Endothelial cell of umbilical vein (primary cell): ENCODE measurements around the gene ZRANB2. TPM values are rescaled to one million over a fixed set of nuclear protein-coding genes. Genes with fewer than 3 reads are reported as not detected.

ENCODE experiments used
- Bru-seq: library from RNA; stranded (reverse); fragments of 400-500 nt; gene quantifications from one replicate; lab custom pipeline; 2021; lab: Mats Ljungman, UMichigan
- BruChase-seq, 2 experiments: library from RNA; stranded (reverse); fragments of 400-500 nt; gene quantifications; one replicate each; lab custom pipeline; 2021; lab: Mats Ljungman, UMichigan
- BruUV-seq: library from RNA; stranded (reverse); fragments of 400-500 nt; replicated peaks from 2 replicates; lab custom pipeline; 2021; lab: Mats Ljungman, UMichigan
- CTCF ChIA-PET: fragments of 300-600, 350-600 bp; sonication (Branson Sonifier 250); formaldehyde crosslinking; loops from one replicate; lab custom pipeline; 2021; ENCODE audit warnings: antibody characterized with exemption, inconsistent platforms; lab: Charles Lee
- POLR2A ChIA-PET: fragments of 300-600, 350-600 bp; sonication (Branson Sonifier 250); formaldehyde crosslinking; loops from one replicate; lab custom pipeline; 2021; ENCODE audit warnings: antibody characterized with exemption, inconsistent platforms; lab: Charles Lee
- DNase-seq: peaks from one replicate; pipeline ENCODE4 v3.0.0-alpha.2; 2011; ENCODE audit warnings: low read depth, low spot score
- FAIRE-seq: peaks from 2 replicates; lab custom pipeline; 2011; peaks lifted over from hg19 to GRCh38; lab: Jason Lieb, UNC
- H2AFZ ChIP-seq: 2 replicates; pipeline ENCODE4 v1.6.0; 2012; ENCODE audit warnings: low read depth, low read length, control low read depth, inconsistent platforms
- H3K27ac ChIP-seq: 2 replicates; pipeline ENCODE4 v1.5.1; 2011; ENCODE audit warnings: low read depth, mild to moderate bottlenecking, control low read depth, low read length, moderate library complexity; ENCODE audit not compliant: insufficient read depth
- H3K27me3 ChIP-seq, 2 experiments: 2 replicates each; pipeline versions ENCODE4 v1.6.0 to v1.6.1; 2011; ENCODE audit warnings: low read length in 2 of 2, mixed read lengths in 1 of 2; ENCODE audit not compliant: control insufficient read depth in 2 of 2, insufficient read depth in 2 of 2
- H3K36me3 ChIP-seq, 2 experiments: 2 replicates in 1 of 2; 3 replicates in 1 of 2; pipeline ENCODE4 v1.5.1; 2011; ENCODE audit warnings: low read length in 2 of 2, mild to moderate bottlenecking in 1 of 2, moderate library complexity in 1 of 2; ENCODE audit not compliant: control insufficient read depth in 2 of 2, insufficient read depth in 2 of 2; ENCODE audit errors: extremely low read depth in 1 of 2
- H3K4me1 ChIP-seq: 3 replicates; pipeline ENCODE4 v1.5.1; 2011; ENCODE audit warnings: mild to moderate bottlenecking, low read length; ENCODE audit not compliant: control insufficient read depth, insufficient read depth; ENCODE audit errors: extremely low read depth
- H3K4me2 ChIP-seq: 2 replicates; pipeline ENCODE4 v1.6.1; 2011; ENCODE audit warnings: low read length, control low read depth, mixed read lengths; ENCODE audit not compliant: insufficient read depth
- H3K4me3 ChIP-seq, 3 experiments: fragments of 200-600 bp in 1 of 3; sonication (generic), shearing (Covaris generic) in 1 of 3; replicated peaks in 1 of 3; 2 replicates each; pipeline ENCODE4 v1.5.1; 2011 to 2016; ENCODE audit warnings: control low read depth in 3 of 3, low read length in 3 of 3, mild to moderate bottlenecking in 2 of 3, inconsistent platforms in 1 of 3, low read depth in 1 of 3, moderate library complexity in 1 of 3; ENCODE audit not compliant: insufficient read depth in 1 of 3
- H3K79me2 ChIP-seq: 2 replicates; pipeline ENCODE4 v1.6.0; 2012; ENCODE audit warnings: low read length, inconsistent platforms; ENCODE audit not compliant: control insufficient read depth, insufficient read depth
- H3K9ac ChIP-seq: replicated peaks from 2 replicates; pipeline ENCODE3; 2011; ENCODE audit warnings: low read length, control low read depth; ENCODE audit not compliant: insufficient read depth; ENCODE audit errors: extremely low read depth
- H3K9me1 ChIP-seq: replicated peaks from 3 replicates; pipeline ENCODE4 v1.6.0; 2011; ENCODE audit warnings: mild to moderate bottlenecking, low read length; ENCODE audit not compliant: control insufficient read depth, insufficient read depth; ENCODE audit errors: extremely low read depth
- H3K9me3 ChIP-seq: replicated peaks from 2 replicates; pipeline ENCODE4 v1.5.1; 2012; ENCODE audit warnings: low read length, inconsistent platforms; ENCODE audit not compliant: control insufficient read depth, insufficient read depth
- H4K20me1 ChIP-seq: replicated peaks from 2 replicates; pipeline ENCODE3; 2011; ENCODE audit warnings: mild to moderate bottlenecking, low read length; ENCODE audit not compliant: control insufficient read depth, insufficient read depth; ENCODE audit errors: extremely low read depth
- EZH2 ChIP-seq: IDR thresholded peaks from 2 replicates; pipeline ENCODE4 v1.6.1; 2012; ENCODE audit warnings: borderline replicate concordance, low read depth, mild to moderate bottlenecking, moderate library complexity, low read length, inconsistent platforms; ENCODE audit not compliant: severe bottlenecking
- FOS ChIP-seq: IDR thresholded peaks from 2 replicates; pipeline ENCODE4 v1.6.1; 2011; ENCODE audit warnings: mild to moderate bottlenecking, low read length, moderate library complexity, borderline replicate concordance; ENCODE audit not compliant: insufficient read depth
- GATA2 ChIP-seq: IDR thresholded peaks from 2 replicates; pipeline ENCODE4 v1.7.0; 2011; ENCODE audit warnings: low read depth, mild to moderate bottlenecking, moderate library complexity, mixed read lengths, low read length; ENCODE audit not compliant: insufficient read length, insufficient read depth
- JUN ChIP-seq: IDR thresholded peaks from 2 replicates; pipeline ENCODE4 v1.6.1; 2011; ENCODE audit warnings: borderline replicate concordance, low read depth; ENCODE audit not compliant: insufficient read length, insufficient read depth
- MYC ChIP-seq: IDR thresholded peaks from one replicate; pipeline ENCODE4 v1.6.1; 2011; ENCODE audit warnings: mild to moderate bottlenecking, low read depth, low read length
- POLR2A ChIP-seq: IDR thresholded peaks from 2 replicates; pipeline ENCODE4 v1.6.1; 2012; ENCODE audit warnings: low read depth, mild to moderate bottlenecking, control low read depth, low read length
- POLR2AphosphoS5 ChIP-seq: IDR thresholded peaks from 2 replicates; pipeline ENCODE4 v1.6.1; 2012; ENCODE audit warnings: low read depth, mild to moderate bottlenecking, control low read depth, low read length, moderate library complexity; ENCODE audit not compliant: insufficient read depth
- dilution Hi-C: fragments of 300-500 bp; cut with MboI; formaldehyde crosslinking; loops from one replicate; pipeline ENCODE4 v1.15.0; 2019; ENCODE audit warnings: low sequenced_read_pairs; ENCODE audit not compliant: extremely low pct_ligation_motif_present
- intact Hi-C: fragments of 100-400 bp; cut with micrococcal nuclease; formaldehyde crosslinking; loops from one replicate; pipeline ENCODE4 v1.10.0; 2022
- long read RNA-seq: library from polyadenylated mRNA; stranded (forward); transcript quantifications from one replicate; pipeline ENCODE4 v2.0.0, GENCODE V29; 2021
- polyA minus RNA-seq, 3 experiments: library from RNA; depleted of rRNA, polyadenylated mRNA; stranded (reverse); fragments of >200 nt; gene quantifications; 1 replicate in 1 of 3; 2 replicates in 2 of 3; pipeline ENCODE4 v1.2.3, GENCODE V29; 2011
- polyA plus RNA-seq, 4 experiments: library from polyadenylated mRNA; depleted of rRNA in 3 of 4; stranded (reverse) in 3 of 4; unstranded in 1 of 4; fragments of >200 nt; gene quantifications; 2 replicates each; pipeline versions ENCODE4 v1.2.1 to v1.2.3, GENCODE V29; 2011 to 2012; ENCODE audit warnings: missing spikeins in 1 of 4
- total RNA-seq: library from RNA; stranded (reverse); gene quantifications from 2 replicates; pipeline ENCODE4 v1.2.3, GENCODE V29; 2021
- TF ChIP-seq, protein P1 (sequence below): IDR thresholded peaks from 2 replicates; pipeline ENCODE4 v1.6.1; 2011; ENCODE audit not compliant: insufficient read depth, insufficient read length
- TF ChIP-seq, protein P2 (sequence below), 2 donors: IDR thresholded peaks; 1 replicate in 1 of 2; 2 replicates in 1 of 2; pipeline ENCODE4 v1.5.1; 2011; ENCODE audit warnings: low read length in 2 of 2, mild to moderate bottlenecking in 2 of 2, moderate library complexity in 2 of 2, control low read depth in 1 of 2, inconsistent platforms in 1 of 2, low read depth in 1 of 2; ENCODE audit not compliant: insufficient read depth in 1 of 2; ENCODE audit errors: extremely low read depth in 1 of 2

Gene ZRANB2, protein sequence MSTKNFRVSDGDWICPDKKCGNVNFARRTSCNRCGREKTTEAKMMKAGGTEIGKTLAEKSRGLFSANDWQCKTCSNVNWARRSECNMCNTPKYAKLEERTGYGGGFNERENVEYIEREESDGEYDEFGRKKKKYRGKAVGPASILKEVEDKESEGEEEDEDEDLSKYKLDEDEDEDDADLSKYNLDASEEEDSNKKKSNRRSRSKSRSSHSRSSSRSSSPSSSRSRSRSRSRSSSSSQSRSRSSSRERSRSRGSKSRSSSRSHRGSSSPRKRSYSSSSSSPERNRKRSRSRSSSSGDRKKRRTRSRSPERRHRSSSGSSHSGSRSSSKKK
- total RNA-seq = 77.9 and 84.1 TPM in 2 replicates
- 18.9 and 23.6 TPM in 2 replicates for polyA plus RNA-seq
- 31.4 and 31.8 TPM in 2 replicates for polyA plus RNA-seq (2011; cell fraction: cytosol; rRNA removed)
- 143 and 287 TPM in 2 replicates for polyA plus RNA-seq (2011; cell fraction: nucleus; rRNA removed)
- 54.4 and 73.1 TPM in 2 replicates for polyA plus RNA-seq (2012)
- 16.1 and 23.5 TPM in 2 replicates for polyA minus RNA-seq
- polyA minus RNA-seq (2011; cell fraction: cytosol; rRNA and poly(A)+ RNA removed) = 11.6 TPM
- polyA minus RNA-seq (2011; cell fraction: nucleus; rRNA and poly(A)+ RNA removed) = 51.8 and 84.4 TPM in 2 replicates
- percentile 98 among the genes with signal in this experiment for Bru-seq, nascent RNA
- percentile 88 among the genes with signal in this experiment for BruChase-seq, experiment 1, labeled RNA remaining after a 6-hour chase
- percentile 99 among the genes with signal in this experiment for BruChase-seq, experiment 2, labeled RNA remaining after a 2-hour chase
- long read RNA-seq, transcript ZRANB2-201 (11 exons, 2,821 nt) = major isoform, 52 of 142 reads
- long read RNA-seq, transcript ZRANB2-202 (10 exons, 3,078 nt) = minor isoform, 43 of 142 reads
- long read RNA-seq, partial matches to known transcripts = 21 of 142 reads
- long read RNA-seq, other reads (novel, unspliced or antisense) = 25 of 142 reads

DNA sequence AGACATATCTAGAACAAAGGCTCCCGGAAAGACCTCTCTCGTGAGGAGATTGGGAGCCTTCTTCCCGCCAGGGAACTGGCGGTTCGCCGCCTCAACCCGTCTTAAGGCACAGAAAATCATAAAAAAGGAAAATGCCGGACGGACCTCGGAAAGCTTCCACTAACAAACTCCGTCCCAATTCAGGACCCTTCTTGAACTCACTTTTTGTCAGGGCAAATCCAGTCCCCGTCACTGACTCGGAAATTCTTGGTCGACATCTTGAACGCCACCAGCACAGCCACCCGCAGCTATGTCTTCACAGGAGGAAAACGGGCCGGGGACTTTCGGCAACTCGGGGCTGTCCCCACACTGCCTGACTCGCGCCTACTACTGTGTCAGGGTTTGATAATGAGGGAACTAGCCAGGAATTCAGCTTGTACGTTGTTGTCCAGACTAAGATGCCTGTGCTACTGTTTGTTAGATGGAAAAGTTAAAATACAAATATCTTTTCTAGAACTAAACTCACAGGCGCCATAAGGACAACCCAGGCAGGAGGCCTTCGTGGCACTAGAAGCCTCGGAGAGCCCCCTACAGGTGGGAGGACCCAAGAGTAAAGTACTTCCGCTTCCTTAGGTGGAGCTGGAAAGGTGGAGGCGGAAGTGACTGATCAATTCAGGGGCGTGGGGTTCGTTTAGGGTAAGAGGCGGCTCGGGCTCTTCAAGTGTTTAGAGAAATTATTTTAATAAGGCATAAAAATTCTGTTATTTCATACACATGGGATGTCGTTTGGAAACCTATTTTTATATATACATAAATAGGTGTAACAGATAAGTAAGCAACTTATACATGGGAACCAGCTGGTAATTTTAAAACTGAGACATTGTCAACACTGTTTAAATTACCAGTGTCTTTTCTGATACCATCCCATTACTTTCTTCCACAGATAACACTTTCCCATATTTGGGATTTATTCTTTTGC is at the start of gene ZRANB2:
ZRANB2 (minus strand) TSS at position 297 of the 958 bp plus-strand sequence; CDS start at position 257, 40 bp downstream.
- DNase-seq (peak; percentile 94), FAIRE-seq (peak; percentile 96)
- TF ChIP-seq POLR2AphosphoS5 (peak; percentile 78), GATA2 (no peak), EZH2 (no peak), POLR2A (peak; percentile 88), FOS (peak; percentile 30), JUN (no peak), MYC (no peak)
- TF ChIP-seq, protein P1, sequence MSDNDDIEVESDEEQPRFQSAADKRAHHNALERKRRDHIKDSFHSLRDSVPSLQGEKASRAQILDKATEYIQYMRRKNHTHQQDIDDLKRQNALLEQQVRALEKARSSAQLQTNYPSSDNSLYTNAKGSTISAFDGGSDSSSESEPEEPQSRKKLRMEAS = no peak
- TF ChIP-seq, protein P2, sequence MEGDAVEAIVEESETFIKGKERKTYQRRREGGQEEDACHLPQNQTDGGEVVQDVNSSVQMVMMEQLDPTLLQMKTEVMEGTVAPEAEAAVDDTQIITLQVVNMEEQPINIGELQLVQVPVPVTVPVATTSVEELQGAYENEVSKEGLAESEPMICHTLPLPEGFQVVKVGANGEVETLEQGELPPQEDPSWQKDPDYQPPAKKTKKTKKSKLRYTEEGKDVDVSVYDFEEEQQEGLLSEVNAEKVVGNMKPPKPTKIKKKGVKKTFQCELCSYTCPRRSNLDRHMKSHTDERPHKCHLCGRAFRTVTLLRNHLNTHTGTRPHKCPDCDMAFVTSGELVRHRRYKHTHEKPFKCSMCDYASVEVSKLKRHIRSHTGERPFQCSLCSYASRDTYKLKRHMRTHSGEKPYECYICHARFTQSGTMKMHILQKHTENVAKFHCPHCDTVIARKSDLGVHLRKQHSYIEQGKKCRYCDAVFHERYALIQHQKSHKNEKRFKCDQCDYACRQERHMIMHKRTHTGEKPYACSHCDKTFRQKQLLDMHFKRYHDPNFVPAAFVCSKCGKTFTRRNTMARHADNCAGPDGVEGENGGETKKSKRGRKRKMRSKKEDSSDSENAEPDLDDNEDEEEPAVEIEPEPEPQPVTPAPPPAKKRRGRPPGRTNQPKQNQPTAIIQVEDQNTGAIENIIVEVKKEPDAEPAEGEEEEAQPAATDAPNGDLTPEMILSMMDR (IDR thresholded peaks at IDR 0.05; ENCODE audit: extremely low read depth in 1 of 2, insufficient read depth in 1 of 2, low read depth in 1 of 2, low read length in 2 of 2) = peak; percentile 73 to 78
- peak within 1 kb of the TSS; percentile 67 for H2AFZ ChIP-seq
- H3K27ac ChIP-seq = peak within 1 kb of the TSS; percentile 96
- H3K9ac ChIP-seq = peak within 1 kb of the TSS; percentile 94
- POLR2A ChIA-PET = interaction anchor here (0.6 kb wide), 2 partner anchors 270 to 873 kb away, joined by 3 read pairs; no protein-coding TSS in a partner anchor
- no peaks in the 10 kb centered on the region for H3K9me3 ChIP-seq
- H3K27me3 ChIP-seq = no peaks in the 10 kb centered on the region
- peaks cover 4 to 6% of the 10 kb centered on the region in 2 experiments for H3K36me3 ChIP-seq
- CTCF ChIA-PET = interaction anchor here (0.6 to 1.2 kb wide), 3 partner anchors 10 to 20 kb away, joined by 3 to 4 read pairs (median 4); no protein-coding TSS in a partner anchor
- no TSS peak for BruUV-seq
- H3K4me3 ChIP-seq = peak within 1 kb of the TSS; percentile 59 to 100 (median 95)
- H4K20me1 ChIP-seq = peaks cover 4% of the 10 kb centered on the region
- dilution Hi-C loops = no loop called here
- H3K4me2 ChIP-seq = peak within 1 kb of the TSS; percentile 100
- peaks cover 45% of the 10 kb centered on the region for H3K79me2 ChIP-seq
- intact Hi-C loops = loop anchor here (1.0 kb wide), 3 partner anchors 670 to 1203 kb away; partner anchors contain the start of genes CTH and LRRC40
- peaks cover 18% of the 10 kb centered on the region for H3K4me1 ChIP-seq
- no peaks in the 10 kb centered on the region for H3K9me1 ChIP-seq
